Immature natural killer cell (primary cell): ENCODE data around the gene FOXB2. TPM values are rescaled to one million over a fixed set of nuclear protein-coding genes. Genes with fewer than 3 reads are reported as not detected.

Experiments
- DNase-seq, 3 donors: peaks; one replicate each; pipeline ENCODE4 v3.0.0; 2022; ENCODE audit warnings: mixed read lengths in 1 of 3
- H3K27ac Mint-ChIP-seq, 6 donors: one replicate each; pipeline ENCODE4 v1.8.0; 2020; ENCODE audit warnings: mixed read lengths in 6 of 6, mild to moderate bottlenecking in 5 of 6, inconsistent platforms in 4 of 6, moderate library complexity in 3 of 6
- H3K27me3 Mint-ChIP-seq, 3 donors: one replicate each; pipeline ENCODE4 v1.8.0; 2020 to 2021; ENCODE audit warnings: low read depth in 3 of 3, mild to moderate bottlenecking in 3 of 3, mixed read lengths in 3 of 3, moderate library complexity in 3 of 3, inconsistent platforms in 1 of 3
- H3K36me3 Mint-ChIP-seq, 3 donors: one replicate each; pipeline ENCODE4 v1.8.0; 2020; ENCODE audit warnings: mixed read lengths in 3 of 3, inconsistent platforms in 2 of 3, mild to moderate bottlenecking in 2 of 3
- H3K4me1 Mint-ChIP-seq, 2 donors: one replicate each; pipeline ENCODE4 v1.8.0; 2020; ENCODE audit warnings: inconsistent platforms in 2 of 2, mild to moderate bottlenecking in 2 of 2, mixed read lengths in 2 of 2, moderate library complexity in 1 of 2
- H3K4me3 Mint-ChIP-seq, 5 donors: one replicate each; pipeline ENCODE4 v1.8.0; 2020; ENCODE audit warnings: mild to moderate bottlenecking in 5 of 5, mixed read lengths in 5 of 5, inconsistent platforms in 3 of 5, moderate library complexity in 3 of 5
- H3K9me3 Mint-ChIP-seq, 6 donors: one replicate each; pipeline ENCODE4 v1.8.0; 2020; ENCODE audit warnings: mild to moderate bottlenecking in 6 of 6, mixed read lengths in 6 of 6, inconsistent platforms in 4 of 6, moderate library complexity in 3 of 6
- polyA plus RNA-seq, 3 donors: library from polyadenylated mRNA; unstranded; fragments of 300-500 nt; fragmentation: Illumina TruSeq; gene quantifications; one replicate each; pipeline ENCODE4 v1.2.3, GENCODE V29; 2021

The FOXB2 gene
- polyA plus RNA-seq, 3 donors from 2014 or later = not detected

DNA sequence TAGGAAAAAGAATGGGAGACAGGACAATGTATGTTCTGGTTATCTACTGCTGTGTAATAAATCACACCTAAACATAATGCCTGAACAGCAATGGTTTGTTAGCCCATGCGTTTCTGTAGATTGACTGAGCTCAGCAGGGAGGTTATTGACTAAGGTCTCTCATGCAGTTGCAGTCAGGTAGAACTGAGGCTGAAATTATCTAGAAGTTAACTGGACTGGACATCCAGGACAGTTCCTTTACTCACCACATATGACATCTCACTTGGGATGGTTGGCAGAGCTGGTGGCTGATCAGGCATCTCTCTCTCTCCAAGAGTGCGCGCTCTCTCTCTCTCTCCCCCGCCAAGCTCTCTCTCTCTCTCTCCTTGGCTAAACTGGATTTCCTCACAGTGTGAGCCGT lies 8.9 kb upstream of the FOXB2 start:
- no peak overlapping the region for H3K4me3 Mint-ChIP-seq
- H3K9me3 Mint-ChIP-seq = no peaks in the 10 kb centered on the region
- H3K27me3 Mint-ChIP-seq = peaks cover 6 to 34% (median 26%) of the 10 kb centered on the region in 3 donors
- H3K4me1 Mint-ChIP-seq = no peaks in the 10 kb centered on the region
- DNase-seq = no peak
- H3K27ac Mint-ChIP-seq = no peak overlapping the region
- no peaks in the 10 kb centered on the region for H3K36me3 Mint-ChIP-seq

DNA sequence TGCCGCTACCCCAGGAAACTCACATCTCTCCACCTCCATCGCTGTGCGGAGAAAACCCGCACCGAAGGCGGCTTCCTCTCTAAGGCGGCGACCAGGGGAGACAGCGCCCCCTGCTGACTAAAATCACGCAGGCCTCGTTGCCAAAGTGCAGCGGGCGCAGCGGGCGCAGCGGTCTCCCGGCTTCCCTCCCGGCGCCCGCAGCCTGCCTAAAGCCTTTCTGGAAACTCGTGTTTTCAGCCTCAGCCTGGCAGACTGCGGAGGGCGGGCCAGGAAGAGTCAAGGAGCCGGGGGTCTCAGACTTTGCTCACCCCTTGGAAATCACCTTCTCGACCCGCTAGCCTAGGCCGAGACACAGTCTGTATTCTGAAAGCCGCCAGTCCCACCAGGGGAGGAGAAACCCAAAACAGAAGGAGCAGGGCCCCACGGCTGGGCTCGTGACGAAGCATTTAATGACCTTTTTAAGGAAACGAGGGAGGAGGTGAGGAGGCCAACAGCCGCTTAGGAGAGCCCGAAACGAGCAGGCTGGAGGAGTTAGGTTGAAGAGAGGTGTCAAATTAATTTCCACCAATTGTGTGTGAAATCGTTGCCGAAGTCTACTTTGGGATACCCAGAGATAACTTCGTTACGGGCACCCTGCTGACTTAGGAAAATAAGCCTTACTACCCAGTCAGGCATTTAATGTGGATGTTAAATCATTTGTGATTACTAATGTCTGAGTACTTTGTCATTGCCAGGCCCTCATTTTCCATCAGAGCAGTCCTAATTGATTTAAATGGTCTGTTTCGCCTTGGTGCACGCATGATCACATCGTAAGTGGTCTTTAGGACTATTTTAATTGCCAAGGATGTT lies 7.3 kb upstream of the FOXB2 start:
- H3K4me3 Mint-ChIP-seq = peak overlapping the region in 1 of 5 donors; percentile 30
- no peak overlapping the region for H3K27ac Mint-ChIP-seq
- peak; percentile 5 to 31 (median 27) for DNase-seq
- H3K9me3 Mint-ChIP-seq = no peaks in the 10 kb centered on the region
- H3K4me1 Mint-ChIP-seq = no peaks in the 10 kb centered on the region
- no peaks in the 10 kb centered on the region for H3K36me3 Mint-ChIP-seq
- peaks cover 6 to 40% (median 30%) of the 10 kb centered on the region in 3 donors for H3K27me3 Mint-ChIP-seq

DNA sequence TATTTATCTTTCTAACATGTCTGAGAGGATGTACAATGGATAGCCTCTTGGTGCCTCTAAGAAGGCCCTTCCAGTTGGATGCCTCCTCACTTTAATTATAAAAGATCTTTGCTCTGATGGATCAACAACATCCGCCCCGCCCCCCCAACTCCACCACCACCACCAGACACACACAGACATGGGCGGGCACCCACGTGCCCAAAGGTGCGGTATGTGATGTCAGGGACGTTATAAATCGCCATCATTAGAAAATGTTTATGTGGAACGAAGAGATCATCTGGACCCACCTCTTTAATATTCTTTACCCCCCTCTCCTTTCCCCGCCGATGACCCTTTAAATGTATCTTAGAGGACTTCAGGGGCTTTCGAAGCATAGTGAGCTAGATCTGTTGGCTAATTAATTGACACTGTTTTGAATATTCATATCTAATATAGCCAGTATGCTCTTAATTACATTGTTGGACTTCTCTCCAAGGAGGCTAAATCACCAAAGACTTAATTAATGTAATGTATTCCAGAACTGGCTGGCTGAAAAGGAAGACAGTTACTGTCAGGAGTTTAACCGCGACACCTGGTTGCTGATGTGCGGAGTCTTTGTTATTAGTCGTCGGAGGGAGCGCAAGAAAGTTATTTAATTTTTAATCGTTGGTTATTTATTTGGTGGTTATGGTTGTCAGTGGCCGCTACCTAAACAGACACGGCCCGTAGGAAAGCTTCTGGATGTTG lies 6.1 kb upstream of the FOXB2 start:
- Mint-ChIP-seq H3K9me3 (peaks cover 0 to 2% (median 0%) of the 10 kb centered on the region in 6 donors), H3K4me3 (no peak overlapping the region), H3K27ac (no peak overlapping the region), H3K27me3 (peaks cover 12 to 44% (median 27%) of the 10 kb centered on the region in 3 donors), H3K4me1 (peaks cover 0 to 1% of the 10 kb centered on the region in 2 donors), H3K36me3 (peaks cover 0 to 4% (median 0%) of the 10 kb centered on the region in 3 donors)
- DNase-seq = no peak

DNA sequence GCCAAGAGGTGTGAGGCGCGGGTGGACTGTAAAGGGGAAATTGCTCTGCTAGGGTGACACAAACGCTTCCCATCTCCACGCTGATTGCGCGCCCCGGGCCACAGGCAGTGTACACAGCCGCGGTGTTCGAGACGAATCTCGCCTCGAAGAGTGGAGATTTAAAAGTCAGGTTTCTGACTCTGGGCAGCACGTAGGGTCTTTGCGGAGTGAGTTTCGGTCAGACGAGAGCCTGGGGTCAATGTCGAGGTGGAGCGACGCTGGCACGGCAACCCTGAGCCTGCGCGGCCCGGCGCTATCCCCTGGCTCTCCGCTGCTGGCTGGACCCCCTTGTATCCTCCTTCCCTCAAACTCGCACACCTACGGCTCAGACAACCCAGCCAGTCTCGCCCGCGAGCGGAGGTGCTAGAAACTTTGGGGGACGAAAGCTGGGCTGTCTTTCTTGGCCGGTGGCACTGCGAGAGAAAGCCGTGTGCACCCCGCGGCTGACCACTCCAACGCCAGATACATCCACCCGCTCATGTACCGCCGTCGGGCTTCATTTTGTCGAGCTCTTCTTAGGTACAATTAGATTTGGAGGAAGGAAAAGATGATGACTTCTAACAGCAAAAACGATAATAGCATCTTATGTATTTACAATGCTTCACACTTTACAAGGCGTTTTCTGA lies 5.4 kb upstream of the FOXB2 start:
- peaks cover 0 to 4% (median 0%) of the 10 kb centered on the region in 3 donors for H3K36me3 Mint-ChIP-seq
- H3K9me3 Mint-ChIP-seq = peaks cover 0 to 2% (median 0%) of the 10 kb centered on the region in 6 donors
- H3K27ac Mint-ChIP-seq = no peak overlapping the region
- no peak overlapping the region for H3K4me3 Mint-ChIP-seq
- H3K4me1 Mint-ChIP-seq = peaks cover 0 to 1% of the 10 kb centered on the region in 2 donors
- DNase-seq = no peak
- peaks cover 12 to 44% (median 24%) of the 10 kb centered on the region in 3 donors for H3K27me3 Mint-ChIP-seq

DNA sequence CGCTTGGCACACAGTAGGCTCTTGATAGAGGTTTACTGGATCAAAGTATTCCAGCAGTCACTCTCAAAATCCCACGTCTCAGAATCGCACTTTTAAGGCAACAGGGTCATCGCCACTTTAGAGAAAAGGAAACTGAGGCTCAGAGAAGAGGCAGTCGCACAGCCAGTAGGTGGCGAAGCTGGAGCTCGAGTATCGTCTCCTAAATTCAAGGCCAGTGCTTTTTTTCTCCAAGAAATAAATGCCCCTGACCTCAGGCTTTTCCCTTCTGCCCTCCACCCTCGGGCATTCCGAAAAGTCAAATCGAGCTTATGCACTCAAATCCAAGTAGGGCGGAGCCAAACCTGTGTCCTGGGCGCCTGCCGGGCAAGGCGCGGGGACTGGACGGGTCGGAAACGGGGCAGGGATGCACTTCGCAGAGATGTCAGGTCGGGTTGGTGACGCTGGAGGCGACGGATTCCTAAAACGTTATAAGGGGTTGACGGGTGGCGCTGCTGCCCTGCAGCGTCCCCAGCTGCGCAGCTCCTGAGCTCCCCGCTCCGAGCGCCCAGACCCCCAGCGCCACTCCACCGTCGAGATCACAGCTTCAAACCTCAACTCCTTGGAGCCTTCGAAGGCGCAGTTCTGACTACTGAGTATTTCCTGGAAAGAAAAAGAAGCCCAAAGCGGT lies 4.7 kb upstream of the FOXB2 start:
- Mint-ChIP-seq H3K27ac (no peak overlapping the region), H3K4me1 (peaks cover 0 to 3% of the 10 kb centered on the region in 2 donors), H3K4me3 (no peak overlapping the region), H3K9me3 (peaks cover 0 to 2% (median 0%) of the 10 kb centered on the region in 6 donors), H3K27me3 (peaks cover 12 to 47% (median 25%) of the 10 kb centered on the region in 3 donors), H3K36me3 (peaks cover 0 to 4% (median 0%) of the 10 kb centered on the region in 3 donors)
- DNase-seq = no peak

DNA sequence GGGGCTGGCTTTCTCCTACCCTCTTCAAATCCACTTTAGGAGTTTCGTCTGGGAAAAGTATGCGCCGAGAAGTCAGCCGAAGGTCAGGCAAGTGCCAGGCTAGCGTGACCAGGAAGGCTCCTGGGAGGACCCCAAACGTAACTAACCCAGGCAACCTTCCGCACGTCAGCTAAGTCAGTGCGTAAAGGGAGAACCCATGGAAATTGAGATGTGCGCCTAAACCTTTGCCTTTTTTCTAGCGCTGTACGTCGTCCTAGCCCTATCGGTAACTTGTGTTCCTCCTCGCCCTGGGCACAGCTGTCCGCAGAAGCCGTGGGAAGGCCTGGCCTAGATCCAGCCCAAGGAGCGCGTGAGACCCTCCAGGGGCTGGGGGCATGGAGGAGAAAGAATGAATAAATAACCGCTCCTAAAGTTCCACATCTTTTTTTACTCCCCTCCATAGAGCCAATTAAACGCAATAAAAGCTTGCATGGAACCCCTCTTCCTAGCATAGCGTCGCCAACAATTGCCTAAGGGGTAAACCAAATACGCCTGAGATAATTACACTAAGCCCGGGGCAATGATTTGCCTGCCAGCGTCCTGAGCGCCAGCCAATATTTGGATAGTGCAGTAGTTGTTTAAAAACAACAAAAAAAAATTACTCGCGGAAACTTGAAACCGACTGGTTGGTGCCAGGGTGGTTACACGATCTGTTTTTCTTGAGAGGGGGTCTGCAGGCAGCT lies 4.0 kb upstream of the FOXB2 start:
- Mint-ChIP-seq H3K36me3 (peaks cover 0 to 4% (median 0%) of the 10 kb centered on the region in 3 donors), H3K4me3 (no peak overlapping the region), H3K9me3 (peaks cover 0 to 2% (median 0%) of the 10 kb centered on the region in 6 donors), H3K4me1 (peaks cover 0 to 4% of the 10 kb centered on the region in 2 donors), H3K27ac (no peak overlapping the region), H3K27me3 (peaks cover 10 to 44% (median 26%) of the 10 kb centered on the region in 3 donors)
- DNase-seq = no peak

DNA sequence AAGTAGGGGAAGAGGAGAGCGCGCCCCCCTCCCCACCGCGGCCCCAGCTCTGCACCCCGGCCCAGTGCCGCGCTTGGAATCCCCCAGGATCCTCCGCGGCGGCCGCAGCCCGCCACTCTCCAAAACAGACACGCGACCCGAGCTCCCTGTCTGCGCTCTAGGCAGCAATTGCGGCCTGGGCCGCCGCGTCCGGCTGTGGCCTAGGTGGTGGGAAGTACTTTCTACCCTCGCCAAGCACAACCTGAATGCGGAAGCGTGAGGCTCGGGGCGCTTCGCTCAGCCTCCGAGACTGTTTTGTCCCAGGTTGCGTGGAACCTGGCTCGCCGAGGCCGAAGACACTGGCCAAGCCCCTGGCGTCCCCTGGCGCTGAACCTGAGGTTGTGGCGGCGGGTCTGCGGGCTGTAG lies 3.3 kb upstream of the FOXB2 start:
- no peak overlapping the region for H3K27ac Mint-ChIP-seq
- H3K4me3 Mint-ChIP-seq = no peak overlapping the region
- peaks cover 12 to 41% (median 28%) of the 10 kb centered on the region in 3 donors for H3K27me3 Mint-ChIP-seq
- no peak for DNase-seq
- H3K9me3 Mint-ChIP-seq = peaks cover 0 to 3% (median 0%) of the 10 kb centered on the region in 6 donors
- peaks cover 4% of the 10 kb centered on the region in 2 donors for H3K4me1 Mint-ChIP-seq
- H3K36me3 Mint-ChIP-seq = peaks cover 0 to 4% (median 0%) of the 10 kb centered on the region in 3 donors

DNA sequence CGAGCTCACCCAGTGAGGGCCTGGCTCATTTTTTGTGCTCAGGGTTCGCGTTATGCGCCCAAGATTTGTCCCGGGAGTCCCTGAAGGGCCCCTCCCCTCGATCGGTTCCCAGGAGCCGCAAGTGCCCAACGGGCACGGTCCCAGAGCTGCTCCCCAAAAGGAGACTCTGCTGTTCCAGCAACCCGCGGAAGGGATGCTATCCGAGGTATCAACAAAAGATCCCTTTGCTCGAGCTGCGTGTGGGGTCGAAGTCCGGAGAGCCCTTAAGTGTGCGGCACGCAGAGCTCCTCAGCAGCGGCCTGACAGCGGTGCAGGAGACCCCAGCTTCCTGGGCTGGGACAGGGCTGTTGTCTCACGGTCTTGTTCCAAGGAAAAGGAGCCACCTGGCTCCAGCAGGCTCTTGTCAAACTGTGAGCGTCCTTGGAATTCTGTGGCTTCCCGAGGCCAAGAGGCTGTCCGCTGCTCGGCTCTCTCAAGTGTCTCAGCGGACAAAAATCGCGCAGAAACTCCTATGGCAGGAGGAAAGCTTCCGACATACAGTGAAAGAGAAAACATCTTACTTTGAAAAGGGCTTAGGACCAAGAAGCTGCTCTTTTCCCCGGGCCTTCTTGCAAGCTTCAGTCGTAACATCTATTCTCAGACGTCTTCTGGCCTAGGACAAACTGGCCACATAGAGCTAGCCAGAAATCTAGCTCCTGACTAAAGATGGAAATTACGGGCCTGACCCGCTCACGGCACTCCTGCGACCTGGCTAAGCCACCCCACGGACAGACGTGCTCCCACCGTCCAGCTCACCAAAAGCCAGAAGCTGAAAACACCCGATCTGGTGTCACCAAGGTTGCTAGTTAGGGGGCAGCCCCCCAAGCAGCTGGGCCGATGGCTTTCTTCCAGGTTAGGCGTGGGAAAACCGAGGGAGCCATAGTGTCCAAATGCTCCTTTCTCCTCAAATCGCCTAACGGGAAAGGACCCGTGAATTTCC lies 2.6 kb upstream of the FOXB2 start:
- H3K27ac Mint-ChIP-seq = no peak overlapping the region
- no peak overlapping the region for H3K4me3 Mint-ChIP-seq
- no peak for DNase-seq
- H3K36me3 Mint-ChIP-seq = peaks cover 0 to 4% (median 0%) of the 10 kb centered on the region in 3 donors
- H3K27me3 Mint-ChIP-seq = peaks cover 15 to 45% (median 35%) of the 10 kb centered on the region in 3 donors
- H3K4me1 Mint-ChIP-seq = peaks cover 4 to 11% of the 10 kb centered on the region in 2 donors
- H3K9me3 Mint-ChIP-seq = peaks cover 0 to 5% (median 0%) of the 10 kb centered on the region in 6 donors

DNA sequence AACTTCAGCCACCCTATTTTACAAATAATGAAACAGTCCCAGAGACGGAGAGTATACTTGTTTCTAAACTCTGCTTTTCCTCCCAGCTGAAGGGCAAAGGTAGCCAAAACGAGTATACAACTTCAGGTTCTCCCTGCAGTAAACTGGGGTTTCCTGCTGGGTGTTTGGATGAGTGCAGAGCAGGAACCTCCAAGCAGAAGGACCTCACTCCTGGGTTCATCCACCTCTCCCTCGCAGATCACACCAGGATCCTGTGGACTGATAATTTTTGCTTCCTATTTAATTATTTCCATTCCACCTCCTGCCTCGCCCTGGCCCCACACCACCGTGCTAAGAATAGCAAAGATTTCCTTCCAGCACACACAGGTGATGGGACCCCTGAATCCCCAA lies 2.0 kb upstream of the FOXB2 start:
- Mint-ChIP-seq H3K27ac (no peak overlapping the region), H3K9me3 (peaks cover 0 to 5% (median 0%) of the 10 kb centered on the region in 6 donors), H3K4me3 (no peak overlapping the region), H3K36me3 (peaks cover 0 to 4% (median 0%) of the 10 kb centered on the region in 3 donors), H3K4me1 (peaks cover 7 to 18% of the 10 kb centered on the region in 2 donors), H3K27me3 (peaks cover 16 to 46% (median 40%) of the 10 kb centered on the region in 3 donors)
- DNase-seq = no peak

DNA sequence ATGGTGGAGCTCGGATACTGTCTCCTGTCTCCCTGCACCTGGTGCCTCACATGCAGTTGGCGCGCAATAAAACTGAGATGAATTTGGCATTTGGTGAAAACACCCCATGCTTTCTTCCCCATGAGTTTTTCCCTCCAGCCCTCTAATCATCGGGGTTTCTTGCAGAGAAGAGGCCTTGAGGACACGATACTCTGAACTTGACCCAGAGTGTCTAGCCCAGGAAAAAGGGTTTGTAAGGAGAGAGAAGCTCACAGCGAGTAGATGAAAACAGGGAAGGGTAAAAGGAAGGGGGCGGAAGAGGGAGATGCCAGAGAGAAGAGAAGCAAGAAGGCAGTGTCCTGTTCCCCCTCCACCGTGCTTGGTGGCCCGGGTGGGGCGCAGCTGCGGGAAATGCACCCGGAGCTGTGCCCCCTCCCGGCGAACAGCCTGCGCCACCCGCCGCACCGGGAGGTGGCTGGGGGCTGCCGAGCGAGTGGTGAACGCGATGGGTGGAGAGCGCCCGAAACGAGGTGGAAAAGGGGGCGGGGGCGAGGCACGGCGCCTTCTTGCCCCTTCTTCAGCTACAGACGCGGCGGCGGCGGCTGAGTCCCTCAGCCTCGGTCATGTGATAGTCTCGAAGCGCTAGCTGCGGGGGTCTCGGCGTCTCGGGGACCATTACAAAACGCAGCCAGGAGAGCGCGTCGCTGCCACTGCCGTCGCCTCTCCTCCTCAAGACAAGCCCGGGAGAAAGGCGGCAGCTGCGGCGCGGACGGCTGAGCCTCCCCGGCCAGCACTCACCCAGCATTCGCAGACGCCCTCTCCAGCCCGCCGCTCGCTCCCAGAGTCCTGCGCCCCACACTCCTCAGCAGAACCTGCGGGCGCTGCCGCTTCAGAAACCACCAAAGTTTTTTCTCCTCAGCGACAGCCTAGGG lies 1.1 kb upstream of the FOXB2 start:
- Mint-ChIP-seq H3K9me3 (peaks cover 0 to 5% (median 0%) of the 10 kb centered on the region in 6 donors), H3K27ac (no peak overlapping the region), H3K27me3 (peaks cover 20 to 47% (median 42%) of the 10 kb centered on the region in 3 donors), H3K4me1 (peaks cover 7 to 18% of the 10 kb centered on the region in 2 donors), H3K4me3 (peak overlapping the region in 1 of 5 donors; percentile 27), H3K36me3 (peaks cover 0 to 4% (median 0%) of the 10 kb centered on the region in 3 donors)
- DNase-seq = no peak

DNA sequence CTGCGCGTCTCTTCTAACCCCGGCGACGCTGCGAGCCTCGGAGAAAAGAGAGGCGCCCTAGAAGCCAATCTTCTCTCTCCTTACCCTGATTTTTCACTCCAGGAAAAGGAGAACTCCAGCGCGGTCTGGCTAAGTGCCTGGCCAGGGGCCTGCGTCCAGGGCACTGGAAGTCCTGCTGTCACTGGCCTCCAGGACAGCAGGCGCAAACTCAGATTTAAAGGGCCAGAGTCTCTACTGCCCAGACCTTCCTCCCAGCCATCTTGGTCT lies 553 bp upstream of the FOXB2 start:
- H3K27me3 Mint-ChIP-seq = peaks cover 22 to 41% (median 38%) of the 10 kb centered on the region in 3 donors
- H3K4me3 Mint-ChIP-seq = no peak overlapping the region
- no peak overlapping the region for H3K27ac Mint-ChIP-seq
- no peak for DNase-seq
- H3K36me3 Mint-ChIP-seq = peaks cover 0 to 4% (median 0%) of the 10 kb centered on the region in 3 donors
- H3K9me3 Mint-ChIP-seq = peaks cover 0 to 5% (median 0%) of the 10 kb centered on the region in 6 donors
- H3K4me1 Mint-ChIP-seq = peaks cover 7 to 18% of the 10 kb centered on the region in 2 donors
